Neural cell (in vitro differentiated cells): ENCODE results near the gene NCEH1.

Source experiments
- EP300 ChIP-seq: fragments of 450-650 bp; conservative IDR thresholded peaks from 2 replicates; pipeline ENCODE4 v1.6.1; 2014; ENCODE audit warnings: antibody characterized with exemption, mild to moderate bottlenecking, moderate library complexity; ENCODE audit not compliant: poor library complexity, severe bottlenecking
- EZH2 ChIP-seq: fragments of 200-600, 300-800 bp; shearing (Covaris generic), sonication (generic); IDR thresholded peaks from 2 replicates; pipeline ENCODE4 v1.6.1; 2014; ENCODE audit warnings: antibody characterized with exemption, low read length, borderline replicate concordance, mild to moderate bottlenecking; ENCODE audit not compliant: insufficient read depth, poor library complexity, severe bottlenecking
- POLR2AphosphoS5 ChIP-seq: IDR thresholded peaks from 2 replicates; pipeline ENCODE4 v1.6.1; 2012
- REST ChIP-seq: IDR thresholded peaks from 2 replicates; pipeline ENCODE4 v1.6.1; 2012; ENCODE audit warnings: borderline replicate concordance
- SMC3 ChIP-seq: fragments of 450-650 bp; conservative IDR thresholded peaks from 2 replicates; pipeline ENCODE4 v1.6.1; 2014; ENCODE audit warnings: antibody characterized with exemption, mild to moderate bottlenecking, moderate library complexity; ENCODE audit not compliant: poor library complexity
- TAF1 ChIP-seq: IDR thresholded peaks from 2 replicates; pipeline ENCODE4 v1.6.1; 2012; ENCODE audit warnings: low read depth
- TF ChIP-seq, protein P1 (sequence below): fragments of 450-650 bp; IDR thresholded peaks from 2 replicates; pipeline ENCODE4 v1.5.1; 2014; ENCODE audit warnings: antibody characterized with exemption, mild to moderate bottlenecking, moderate library complexity; ENCODE audit not compliant: poor library complexity, severe bottlenecking

GRCh38 chr3:172649987-172650386 lies 60.9 kb downstream of the NCEH1 start:
- TF ChIP-seq EZH2 (no peak), EP300 (no peak), POLR2AphosphoS5 (no peak), TAF1 (no peak), REST (no peak), SMC3 (no peak)
- TF ChIP-seq, protein P1, sequence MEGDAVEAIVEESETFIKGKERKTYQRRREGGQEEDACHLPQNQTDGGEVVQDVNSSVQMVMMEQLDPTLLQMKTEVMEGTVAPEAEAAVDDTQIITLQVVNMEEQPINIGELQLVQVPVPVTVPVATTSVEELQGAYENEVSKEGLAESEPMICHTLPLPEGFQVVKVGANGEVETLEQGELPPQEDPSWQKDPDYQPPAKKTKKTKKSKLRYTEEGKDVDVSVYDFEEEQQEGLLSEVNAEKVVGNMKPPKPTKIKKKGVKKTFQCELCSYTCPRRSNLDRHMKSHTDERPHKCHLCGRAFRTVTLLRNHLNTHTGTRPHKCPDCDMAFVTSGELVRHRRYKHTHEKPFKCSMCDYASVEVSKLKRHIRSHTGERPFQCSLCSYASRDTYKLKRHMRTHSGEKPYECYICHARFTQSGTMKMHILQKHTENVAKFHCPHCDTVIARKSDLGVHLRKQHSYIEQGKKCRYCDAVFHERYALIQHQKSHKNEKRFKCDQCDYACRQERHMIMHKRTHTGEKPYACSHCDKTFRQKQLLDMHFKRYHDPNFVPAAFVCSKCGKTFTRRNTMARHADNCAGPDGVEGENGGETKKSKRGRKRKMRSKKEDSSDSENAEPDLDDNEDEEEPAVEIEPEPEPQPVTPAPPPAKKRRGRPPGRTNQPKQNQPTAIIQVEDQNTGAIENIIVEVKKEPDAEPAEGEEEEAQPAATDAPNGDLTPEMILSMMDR = no peak
